Bronchial epithelial cell (primary cell): ENCODE results near the gene NIN. TPM values are rescaled to one million over a fixed set of nuclear protein-coding genes. Genes with fewer than 3 reads are reported as not detected.
"Not testable (repeated sequence)": the region's sequence is repeated elsewhere in the genome, so short reads cannot be mapped to it uniquely, and the experiment has no call there.

Experiments used
- DNase-seq: peaks from one replicate; pipeline ENCODE4 v3.0.0-alpha.2; 2010; ENCODE audit warnings: low read depth
- FAIRE-seq: peaks from 2 replicates; lab custom pipeline; 2011; peaks lifted over from hg19 to GRCh38; lab: Jason Lieb, UNC
- H3K27me3 ChIP-seq: 2 replicates; pipeline ENCODE4 v1.5.1; 2011; ENCODE audit warnings: low read length; ENCODE audit not compliant: control insufficient read depth, insufficient read depth
- H3K36me3 ChIP-seq: 2 replicates; pipeline ENCODE4 v1.5.1; 2011; ENCODE audit warnings: low read length; ENCODE audit not compliant: control insufficient read depth, insufficient read depth
- H3K4me3 ChIP-seq: 2 replicates; pipeline ENCODE4 v1.5.1; 2011; ENCODE audit warnings: mild to moderate bottlenecking, low read depth, low read length, control low read depth
- total RNA-seq: library from RNA; depleted of rRNA; stranded (reverse); fragments of >200 nt; gene quantifications from 2 replicates; pipeline ENCODE4 v1.2.1, GENCODE V29; 2014
- TF ChIP-seq, protein P1 (sequence below): IDR thresholded peaks from 2 replicates; pipeline ENCODE4 v1.5.1; 2011; ENCODE audit warnings: mild to moderate bottlenecking, moderate library complexity, low read length, control low read depth, inconsistent platforms; ENCODE audit not compliant: insufficient read depth, severe bottlenecking

The NIN gene
- total RNA-seq, 1 donor from 2014 or later: 16.8 TPM

DNA sequence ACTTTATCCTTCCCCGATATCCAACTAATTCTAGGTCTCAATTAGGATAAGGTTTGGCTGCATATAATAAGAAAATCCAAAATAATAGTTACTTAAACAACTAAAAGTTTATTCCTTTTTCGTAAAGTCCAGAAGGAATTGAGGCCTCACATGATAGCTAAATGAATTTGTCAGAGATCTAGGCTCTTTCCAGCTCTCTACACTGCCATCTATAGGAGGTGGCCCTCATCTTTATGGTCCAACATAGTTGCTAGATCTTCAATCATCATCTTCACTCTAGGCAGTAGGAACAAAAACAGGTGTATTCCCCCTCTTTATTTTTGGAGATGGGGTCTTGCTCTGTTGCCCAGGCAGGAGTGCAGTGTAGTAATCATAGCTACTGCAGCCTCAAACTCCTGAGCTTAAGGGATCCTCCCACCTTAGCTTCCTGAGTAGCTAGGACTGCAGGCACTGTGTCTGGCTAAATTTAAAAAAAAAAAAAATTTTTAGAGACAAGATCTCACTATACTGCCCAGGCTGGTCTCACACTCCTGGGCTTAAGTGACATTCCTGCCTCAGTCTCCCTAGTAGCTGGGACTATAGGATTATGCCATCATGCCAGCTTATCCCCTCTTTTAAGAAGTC, 116.4 kb downstream of the NIN start:
- DNase-seq: peak; percentile 55
- TF ChIP-seq, protein P1, sequence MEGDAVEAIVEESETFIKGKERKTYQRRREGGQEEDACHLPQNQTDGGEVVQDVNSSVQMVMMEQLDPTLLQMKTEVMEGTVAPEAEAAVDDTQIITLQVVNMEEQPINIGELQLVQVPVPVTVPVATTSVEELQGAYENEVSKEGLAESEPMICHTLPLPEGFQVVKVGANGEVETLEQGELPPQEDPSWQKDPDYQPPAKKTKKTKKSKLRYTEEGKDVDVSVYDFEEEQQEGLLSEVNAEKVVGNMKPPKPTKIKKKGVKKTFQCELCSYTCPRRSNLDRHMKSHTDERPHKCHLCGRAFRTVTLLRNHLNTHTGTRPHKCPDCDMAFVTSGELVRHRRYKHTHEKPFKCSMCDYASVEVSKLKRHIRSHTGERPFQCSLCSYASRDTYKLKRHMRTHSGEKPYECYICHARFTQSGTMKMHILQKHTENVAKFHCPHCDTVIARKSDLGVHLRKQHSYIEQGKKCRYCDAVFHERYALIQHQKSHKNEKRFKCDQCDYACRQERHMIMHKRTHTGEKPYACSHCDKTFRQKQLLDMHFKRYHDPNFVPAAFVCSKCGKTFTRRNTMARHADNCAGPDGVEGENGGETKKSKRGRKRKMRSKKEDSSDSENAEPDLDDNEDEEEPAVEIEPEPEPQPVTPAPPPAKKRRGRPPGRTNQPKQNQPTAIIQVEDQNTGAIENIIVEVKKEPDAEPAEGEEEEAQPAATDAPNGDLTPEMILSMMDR: peak; percentile 53
- FAIRE-seq: no peak

DNA sequence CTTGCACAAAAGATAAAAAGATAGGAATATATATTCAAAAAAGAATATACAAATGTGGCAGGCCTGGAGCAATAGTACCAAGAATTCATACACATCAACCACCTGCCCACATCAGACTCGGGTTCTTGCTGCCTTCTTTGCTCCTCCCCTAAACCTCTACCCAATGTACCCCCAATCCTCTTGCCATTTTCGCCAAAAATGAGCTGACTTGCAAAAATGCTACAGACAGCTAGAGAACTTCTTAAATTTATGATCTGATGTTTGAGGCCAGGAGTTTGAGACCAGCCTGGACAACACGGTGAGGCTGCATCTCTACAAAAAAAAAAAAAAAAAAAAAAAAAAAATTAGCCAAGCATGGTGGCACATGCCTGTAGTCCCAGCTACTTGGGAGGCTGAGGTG, 119.9 kb downstream of the NIN start:
- no peak for DNase-seq
- no peak overlapping the region for H3K4me3 ChIP-seq
- no peaks in the 10 kb centered on the region for H3K27me3 ChIP-seq
- no peaks in the 10 kb centered on the region for H3K36me3 ChIP-seq
- no peak for FAIRE-seq
- TF ChIP-seq, protein P1: no peak

More for the DNA sequence above, 116.4 kb downstream of the NIN start:
- no peaks in the 10 kb centered on the region for H3K36me3 ChIP-seq
- H3K4me3 ChIP-seq: no peak overlapping the region
- no peaks in the 10 kb centered on the region for H3K27me3 ChIP-seq

DNA sequence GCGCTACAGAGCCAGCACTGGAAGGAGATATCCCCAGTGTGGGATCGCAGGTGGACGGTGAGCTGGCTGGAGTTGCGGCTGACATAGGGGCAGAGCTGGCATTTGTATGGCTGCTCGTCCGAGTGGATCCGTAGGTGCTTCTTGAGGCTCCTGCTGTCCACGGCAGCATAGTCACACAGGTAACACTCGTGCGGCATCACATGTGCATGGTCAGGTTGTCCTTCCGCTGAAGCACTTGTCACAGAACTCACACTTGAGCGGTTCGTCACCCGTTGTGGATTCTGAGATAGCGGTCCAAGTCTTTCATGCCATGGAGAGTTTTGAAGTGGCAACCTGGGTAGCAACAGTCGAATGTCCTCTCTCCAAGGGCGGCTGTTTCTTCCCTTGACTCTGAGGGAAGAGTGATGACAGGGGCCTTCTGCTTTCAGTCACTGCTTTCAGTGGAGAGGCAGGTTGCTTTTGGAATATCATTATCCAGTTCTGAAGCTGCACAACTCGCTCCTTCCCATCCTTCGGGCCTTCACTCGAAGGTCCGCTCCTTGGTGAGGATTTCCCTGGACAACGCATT, 125.9 kb downstream of the NIN start:
- DNase-seq (no peak), FAIRE-seq (no peak)
- Histone ChIP-seq H3K27me3 (no peaks in the 10 kb centered on the region), H3K4me3 (no peak overlapping the region), H3K36me3 (no peaks in the 10 kb centered on the region)
- TF ChIP-seq, protein P1: no peak

DNA sequence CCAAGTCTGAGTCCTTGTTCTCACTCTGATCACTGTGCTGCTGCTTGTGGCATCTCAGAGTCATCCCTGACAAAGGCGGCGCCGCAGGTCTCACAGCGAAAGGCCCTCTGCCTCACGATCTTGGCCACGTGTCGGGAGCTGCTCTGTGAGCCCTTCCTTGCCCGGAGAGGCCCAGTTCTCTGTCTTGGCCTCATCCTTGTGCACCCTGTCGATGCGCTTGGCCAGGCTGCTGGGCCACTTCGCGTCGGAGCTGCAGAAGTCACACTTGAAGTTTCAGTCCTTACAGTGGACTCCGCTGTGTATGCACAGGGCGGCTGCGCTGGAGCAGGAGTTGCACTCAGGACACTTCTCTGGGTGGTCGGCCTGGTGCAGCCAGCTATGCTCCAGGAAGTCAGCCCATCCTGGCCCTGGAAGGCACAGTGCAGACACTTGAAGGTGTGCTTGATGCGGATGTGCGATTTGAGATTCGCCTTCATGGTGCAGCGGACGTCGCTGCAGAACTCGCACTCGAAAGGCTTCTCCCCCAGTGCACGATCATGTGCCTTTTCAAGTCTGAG, 126.4 kb downstream of the NIN start:
- Histone ChIP-seq H3K27me3 (no peaks in the 10 kb centered on the region), H3K36me3 (no peaks in the 10 kb centered on the region), H3K4me3 (no peak overlapping the region)
- FAIRE-seq (no peak), DNase-seq (no peak)
- TF ChIP-seq, protein P1: no peak

DNA sequence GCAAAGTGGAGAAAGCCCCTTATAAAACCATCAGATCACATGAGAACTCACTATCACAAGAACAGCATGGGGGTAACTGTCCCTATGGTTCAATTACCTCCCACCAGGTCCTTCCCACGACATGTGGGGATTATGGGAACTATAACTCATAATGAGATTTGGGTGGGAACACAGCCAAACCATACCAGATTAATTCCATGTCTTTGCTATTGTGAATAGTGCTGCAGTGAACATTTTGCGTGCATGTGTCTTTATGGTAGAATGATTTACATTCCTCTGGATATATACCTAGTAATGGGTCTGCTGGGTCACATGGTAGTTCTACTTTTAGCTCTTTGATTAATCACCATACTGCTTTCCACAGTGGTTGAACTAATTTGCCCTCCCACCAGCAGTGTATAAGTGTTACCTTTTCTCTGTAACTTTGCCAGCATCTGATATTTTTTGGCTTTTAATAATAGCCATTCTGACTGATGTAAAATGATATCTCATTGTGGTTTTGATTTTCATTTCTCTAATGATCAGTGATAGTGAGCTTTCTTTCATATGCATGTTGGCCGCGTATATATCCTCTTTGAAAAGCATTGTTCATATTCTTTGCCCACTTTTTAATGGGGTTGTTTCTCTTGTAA, 133.2 kb downstream of the NIN start:
- TF ChIP-seq, protein P1: no peak
- no peak for FAIRE-seq
- no peak for DNase-seq
- Histone ChIP-seq H3K4me3 (no peak overlapping the region), H3K27me3 (no peaks in the 10 kb centered on the region), H3K36me3 (no peaks in the 10 kb centered on the region)

DNA sequence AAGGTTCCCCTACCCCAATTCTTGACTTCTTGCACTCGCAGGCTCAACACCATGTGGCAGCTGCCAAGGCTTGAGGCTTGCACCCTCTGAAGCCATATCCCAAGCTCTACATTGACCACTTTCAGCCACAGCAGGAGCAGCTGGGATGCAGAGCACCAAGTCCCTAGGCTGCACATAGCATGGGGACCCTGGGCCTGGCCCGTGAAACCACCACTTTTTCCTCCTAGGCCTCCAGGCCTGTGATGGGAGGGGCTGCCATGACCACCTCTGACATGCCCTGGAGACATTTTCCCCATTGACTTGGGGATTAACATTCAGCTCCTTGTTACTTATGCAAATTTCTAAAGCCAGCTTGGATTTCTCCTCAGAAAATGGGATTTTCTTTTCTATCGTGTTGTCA, 136.7 kb downstream of the NIN start:
- H3K36me3 ChIP-seq, DNase-seq, H3K27me3 ChIP-seq, FAIRE-seq, H3K4me3 ChIP-seq: not testable (repeated sequence)
